Panc1 (cell line): ENCODE results near the gene CDHR2. TPM values are rescaled to one million over a fixed set of nuclear protein-coding genes. Genes with fewer than 3 reads are reported as not detected.

Experiments
- ATAC-seq: fragments of 200-7000 bp; cut with Tn5 transposase; 2 replicates; pipeline ENCODE4 v1.9.1; 2020; ENCODE audit warnings: mild to moderate bottlenecking, moderate library complexity
- BruUV-seq: library from RNA; stranded (reverse); fragments of 400-500 nt; replicated peaks from 2 replicates; lab custom pipeline; 2021; lab: Mats Ljungman, UMichigan
- CTCF ChIA-PET: fragments of 300-600 bp; sonication (Branson Sonifier 250); formaldehyde crosslinking; loops from one replicate; lab custom pipeline; 2022; ENCODE audit warnings: antibody characterized with exemption; lab: Charles Lee
- POLR2A ChIA-PET: fragments of 300-600 bp; sonication (Branson Sonifier 250); formaldehyde crosslinking; loops from one replicate; lab custom pipeline; 2022; ENCODE audit warnings: antibody characterized with exemption; lab: Charles Lee
- DNase-seq: peaks from one replicate; pipeline ENCODE4 v3.0.0-alpha.2; 2010; ENCODE audit warnings: low read depth, low spot score
- H3K27ac ChIP-seq: 2 replicates; pipeline ENCODE4 v1.5.1; 2011; ENCODE audit warnings: mild to moderate bottlenecking, low read length, inconsistent platforms
- H3K27me3 ChIP-seq: fragments of 200-500 bp; sonication (Bioruptor generic); 2 replicates; pipeline ENCODE4 v1.6.0; 2014; ENCODE audit warnings: low read length, inconsistent platforms; ENCODE audit not compliant: control insufficient read depth, insufficient read depth
- H3K36me3 ChIP-seq: fragments of 200-500 bp; sonication (Bioruptor generic); 2 replicates; pipeline ENCODE4 v1.5.1; 2014; ENCODE audit warnings: inconsistent platforms, mild to moderate bottlenecking, low read length, moderate library complexity; ENCODE audit not compliant: control insufficient read depth, insufficient read depth
- H3K4me1 ChIP-seq: 2 replicates; pipeline ENCODE4 v1.5.1; 2011; ENCODE audit warnings: inconsistent platforms, mild to moderate bottlenecking, low read length, moderate library complexity; ENCODE audit not compliant: control insufficient read depth, insufficient read depth
- H3K4me3 ChIP-seq, 2 experiments: 2 replicates each; pipeline ENCODE4 v1.5.1; 2011 to 2012; ENCODE audit warnings: low read depth in 2 of 2, low read length in 2 of 2, mild to moderate bottlenecking in 2 of 2, inconsistent platforms in 1 of 2, moderate library complexity in 1 of 2
- H3K9me3 ChIP-seq: fragments of 200-500 bp; sonication (Bioruptor generic); 2 replicates; pipeline ENCODE4 v1.5.1; 2014; ENCODE audit warnings: low read depth, mild to moderate bottlenecking, inconsistent platforms, low read length, moderate library complexity; ENCODE audit not compliant: control insufficient read depth, insufficient read depth
- POLR2AphosphoS5 ChIP-seq: IDR thresholded peaks from 2 replicates; pipeline ENCODE4 v1.6.1; 2012; ENCODE audit warnings: mild to moderate bottlenecking, low read depth, low read length, moderate library complexity
- SIN3A ChIP-seq: IDR thresholded peaks from 2 replicates; pipeline ENCODE4 v1.6.1; 2012; ENCODE audit warnings: low read depth, mild to moderate bottlenecking, low read length, moderate library complexity, borderline replicate concordance; ENCODE audit not compliant: insufficient read depth
- TCF7L2 ChIP-seq: IDR thresholded peaks from 2 replicates; pipeline ENCODE4 v1.6.1; 2011; ENCODE audit warnings: mild to moderate bottlenecking, low read depth, low read length, inconsistent platforms
- in situ Hi-C: cut with HindIII; loops from 2 replicates; pipeline ENCODE4 v1.10.0; 2016; ENCODE audit warnings: low sequenced_read_pairs, low pct_unique_long_range_greater_than_20kb
- intact Hi-C: fragments of 100-400 bp; cut with micrococcal nuclease; formaldehyde crosslinking; loops from one replicate; pipeline ENCODE4 v1.10.0; 2022; ENCODE audit not compliant: unreplicated experiment
- total RNA-seq: library from RNA; stranded (reverse); gene quantifications from one replicate; pipeline ENCODE4 v1.2.1, GENCODE V29; 2021; ENCODE audit not compliant: unreplicated experiment
- TF ChIP-seq, protein P1 (sequence below): fragments of 450-650 bp; IDR thresholded peaks from 2 replicates; pipeline ENCODE4 v1.5.1; 2017; ENCODE audit warnings: mild to moderate bottlenecking
- TF ChIP-seq, protein P2 (sequence below), 2 experiments: IDR thresholded peaks; 2 replicates each; pipeline ENCODE4 v1.6.1; 2011 to 2012; ENCODE audit warnings: low read depth in 2 of 2, control low read depth in 1 of 2, low read length in 1 of 2, mild to moderate bottlenecking in 1 of 2, moderate library complexity in 1 of 2; ENCODE audit not compliant: insufficient read depth in 1 of 2

The CDHR2 gene
- total RNA-seq, 1 experiment from 2014 or later, result 0.72 TPM

DNA sequence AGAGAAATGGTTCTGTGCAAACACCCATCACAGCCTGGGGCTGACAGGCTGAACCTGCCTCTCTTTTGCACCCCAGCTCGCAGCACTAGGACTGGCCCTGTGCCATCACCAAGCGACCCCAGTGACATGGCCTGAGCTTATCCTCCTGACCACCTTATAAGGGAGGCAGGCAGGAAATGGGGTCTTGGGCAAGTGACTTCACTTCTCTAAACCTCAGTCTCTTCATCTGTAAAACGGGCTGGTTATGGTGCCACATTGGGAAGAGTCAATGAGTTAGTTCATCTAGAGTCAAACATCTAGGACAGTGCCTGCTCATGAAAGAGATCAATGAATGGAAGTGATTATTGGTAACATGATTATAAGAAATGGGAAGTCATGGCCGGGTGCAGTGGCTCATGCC is 75.0 kb downstream of the CDHR2 start:
- Histone ChIP-seq H3K27ac (no peak overlapping the region), H3K27me3 (no peaks in the 10 kb centered on the region), H3K36me3 (no peaks in the 10 kb centered on the region), H3K4me3 (no peak overlapping the region), H3K9me3 (no peaks in the 10 kb centered on the region), H3K4me1 (peaks cover 5% of the 10 kb centered on the region; the same call in 1 of the 2 replicates)
- TF ChIP-seq SIN3A (no peak), TCF7L2 (no peak), POLR2AphosphoS5 (no peak)
- TF ChIP-seq, protein P1, sequence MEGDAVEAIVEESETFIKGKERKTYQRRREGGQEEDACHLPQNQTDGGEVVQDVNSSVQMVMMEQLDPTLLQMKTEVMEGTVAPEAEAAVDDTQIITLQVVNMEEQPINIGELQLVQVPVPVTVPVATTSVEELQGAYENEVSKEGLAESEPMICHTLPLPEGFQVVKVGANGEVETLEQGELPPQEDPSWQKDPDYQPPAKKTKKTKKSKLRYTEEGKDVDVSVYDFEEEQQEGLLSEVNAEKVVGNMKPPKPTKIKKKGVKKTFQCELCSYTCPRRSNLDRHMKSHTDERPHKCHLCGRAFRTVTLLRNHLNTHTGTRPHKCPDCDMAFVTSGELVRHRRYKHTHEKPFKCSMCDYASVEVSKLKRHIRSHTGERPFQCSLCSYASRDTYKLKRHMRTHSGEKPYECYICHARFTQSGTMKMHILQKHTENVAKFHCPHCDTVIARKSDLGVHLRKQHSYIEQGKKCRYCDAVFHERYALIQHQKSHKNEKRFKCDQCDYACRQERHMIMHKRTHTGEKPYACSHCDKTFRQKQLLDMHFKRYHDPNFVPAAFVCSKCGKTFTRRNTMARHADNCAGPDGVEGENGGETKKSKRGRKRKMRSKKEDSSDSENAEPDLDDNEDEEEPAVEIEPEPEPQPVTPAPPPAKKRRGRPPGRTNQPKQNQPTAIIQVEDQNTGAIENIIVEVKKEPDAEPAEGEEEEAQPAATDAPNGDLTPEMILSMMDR, result no peak
- TF ChIP-seq, protein P2, sequence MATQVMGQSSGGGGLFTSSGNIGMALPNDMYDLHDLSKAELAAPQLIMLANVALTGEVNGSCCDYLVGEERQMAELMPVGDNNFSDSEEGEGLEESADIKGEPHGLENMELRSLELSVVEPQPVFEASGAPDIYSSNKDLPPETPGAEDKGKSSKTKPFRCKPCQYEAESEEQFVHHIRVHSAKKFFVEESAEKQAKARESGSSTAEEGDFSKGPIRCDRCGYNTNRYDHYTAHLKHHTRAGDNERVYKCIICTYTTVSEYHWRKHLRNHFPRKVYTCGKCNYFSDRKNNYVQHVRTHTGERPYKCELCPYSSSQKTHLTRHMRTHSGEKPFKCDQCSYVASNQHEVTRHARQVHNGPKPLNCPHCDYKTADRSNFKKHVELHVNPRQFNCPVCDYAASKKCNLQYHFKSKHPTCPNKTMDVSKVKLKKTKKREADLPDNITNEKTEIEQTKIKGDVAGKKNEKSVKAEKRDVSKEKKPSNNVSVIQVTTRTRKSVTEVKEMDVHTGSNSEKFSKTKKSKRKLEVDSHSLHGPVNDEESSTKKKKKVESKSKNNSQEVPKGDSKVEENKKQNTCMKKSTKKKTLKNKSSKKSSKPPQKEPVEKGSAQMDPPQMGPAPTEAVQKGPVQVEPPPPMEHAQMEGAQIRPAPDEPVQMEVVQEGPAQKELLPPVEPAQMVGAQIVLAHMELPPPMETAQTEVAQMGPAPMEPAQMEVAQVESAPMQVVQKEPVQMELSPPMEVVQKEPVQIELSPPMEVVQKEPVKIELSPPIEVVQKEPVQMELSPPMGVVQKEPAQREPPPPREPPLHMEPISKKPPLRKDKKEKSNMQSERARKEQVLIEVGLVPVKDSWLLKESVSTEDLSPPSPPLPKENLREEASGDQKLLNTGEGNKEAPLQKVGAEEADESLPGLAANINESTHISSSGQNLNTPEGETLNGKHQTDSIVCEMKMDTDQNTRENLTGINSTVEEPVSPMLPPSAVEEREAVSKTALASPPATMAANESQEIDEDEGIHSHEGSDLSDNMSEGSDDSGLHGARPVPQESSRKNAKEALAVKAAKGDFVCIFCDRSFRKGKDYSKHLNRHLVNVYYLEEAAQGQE (IDR thresholded peaks at IDR 0.05; ENCODE audit: insufficient read depth in 1 of 2, low read depth in 2 of 2, low read length in 1 of 2), result no peak
- BruUV-seq, result no TSS peak
- CTCF ChIA-PET, result no interaction called here
- ATAC-seq (no peak), DNase-seq (no peak)
- POLR2A ChIA-PET, result no interaction called here
- intact Hi-C loops (no loop called here), in situ Hi-C loops (no loop called here)

DNA sequence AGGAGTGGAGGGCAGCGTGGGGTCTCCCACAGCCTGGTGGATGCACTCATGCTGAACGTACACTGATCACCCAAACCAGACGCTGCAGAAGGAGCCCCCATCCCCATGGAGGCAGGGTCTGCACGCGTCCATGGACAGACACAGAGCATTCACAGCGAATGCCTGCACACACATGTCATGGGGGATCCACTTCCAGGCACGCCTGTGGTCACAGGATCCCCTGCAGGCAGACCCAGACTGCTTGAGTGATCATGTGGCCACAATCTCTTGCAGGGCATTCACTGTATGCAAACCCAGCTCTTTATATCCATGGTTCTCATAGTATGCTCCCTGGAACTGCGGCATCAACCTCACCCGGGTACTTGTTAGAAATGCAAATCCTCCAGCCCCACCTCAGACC is 75.8 kb downstream of the CDHR2 start:
- H3K4me1 ChIP-seq, result peaks cover 5% of the 10 kb centered on the region; the same call in 1 of the 2 replicates
- H3K27me3 ChIP-seq, result no peaks in the 10 kb centered on the region
- no peaks in the 10 kb centered on the region for H3K9me3 ChIP-seq
- POLR2A ChIA-PET, result no interaction called here
- in situ Hi-C loops, result no loop called here
- ATAC-seq (no peak), DNase-seq (no peak)
- intact Hi-C loops, result no loop called here
- no peak overlapping the region for H3K4me3 ChIP-seq
- no peak for TF ChIP-seq SIN3A
- TF ChIP-seq, protein P1, result no peak
- TF ChIP-seq, protein P2 (IDR thresholded peaks at IDR 0.05; ENCODE audit: insufficient read depth in 1 of 2, low read depth in 2 of 2, low read length in 1 of 2), result no peak
- TF ChIP-seq TCF7L2, result no peak
- TF ChIP-seq POLR2AphosphoS5, result no peak
- H3K36me3 ChIP-seq, result no peaks in the 10 kb centered on the region
- CTCF ChIA-PET, result interaction anchor here (0.7 kb wide), 1 partner anchor 56 kb away, joined by 3 read pairs; no protein-coding TSS in a partner anchor
- BruUV-seq, result no TSS peak
- no peak overlapping the region for H3K27ac ChIP-seq
